UCSD-AML1 (cell line): ENCODE measurements around the gene RHOT2.

ENCODE experiments used
- DNase-seq: peaks from one replicate; lab custom pipeline; 2025; ENCODE audit not compliant: unreplicated experiment; lab: John Stamatoyannopoulos, UW

Gene RHOT2

DNA sequence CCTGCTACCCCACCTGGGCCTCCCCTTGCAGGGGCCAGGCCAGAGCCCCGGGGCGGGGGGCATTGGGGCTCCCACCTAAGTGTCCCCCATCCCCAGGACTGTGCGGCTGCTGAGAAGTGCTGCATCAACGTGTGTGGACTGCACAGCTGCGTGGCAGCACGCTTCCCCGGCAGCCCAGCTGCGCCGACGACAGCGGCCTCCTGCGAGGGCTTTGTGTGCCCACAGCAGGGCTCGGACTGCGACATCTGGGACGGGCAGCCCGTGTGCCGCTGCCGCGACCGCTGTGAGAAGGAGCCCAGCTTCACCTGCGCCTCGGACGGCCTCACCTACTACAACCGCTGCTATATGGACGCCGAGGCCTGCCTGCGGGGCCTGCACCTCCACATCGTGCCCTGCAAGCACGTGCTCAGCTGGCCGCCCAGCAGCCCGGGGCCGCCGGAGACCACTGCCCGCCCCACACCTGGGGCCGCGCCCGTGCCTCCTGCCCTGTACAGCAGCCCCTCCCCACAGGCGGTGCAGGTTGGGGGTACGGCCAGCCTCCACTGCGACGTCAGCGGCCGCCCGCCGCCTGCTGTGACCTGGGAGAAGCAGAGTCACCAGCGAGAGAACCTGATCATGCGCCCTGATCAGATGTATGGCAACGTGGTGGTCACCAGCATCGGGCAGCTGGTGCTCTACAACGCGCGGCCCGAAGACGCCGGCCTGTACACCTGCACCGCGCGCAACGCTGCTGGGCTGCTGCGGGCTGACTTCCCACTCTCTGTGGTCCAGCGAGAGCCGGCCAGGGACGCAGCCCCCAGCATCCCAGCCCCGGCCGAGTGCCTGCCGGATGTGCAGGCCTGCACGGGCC is 35.2 kb upstream of the RHOT2 start:
- no peak for DNase-seq

DNA sequence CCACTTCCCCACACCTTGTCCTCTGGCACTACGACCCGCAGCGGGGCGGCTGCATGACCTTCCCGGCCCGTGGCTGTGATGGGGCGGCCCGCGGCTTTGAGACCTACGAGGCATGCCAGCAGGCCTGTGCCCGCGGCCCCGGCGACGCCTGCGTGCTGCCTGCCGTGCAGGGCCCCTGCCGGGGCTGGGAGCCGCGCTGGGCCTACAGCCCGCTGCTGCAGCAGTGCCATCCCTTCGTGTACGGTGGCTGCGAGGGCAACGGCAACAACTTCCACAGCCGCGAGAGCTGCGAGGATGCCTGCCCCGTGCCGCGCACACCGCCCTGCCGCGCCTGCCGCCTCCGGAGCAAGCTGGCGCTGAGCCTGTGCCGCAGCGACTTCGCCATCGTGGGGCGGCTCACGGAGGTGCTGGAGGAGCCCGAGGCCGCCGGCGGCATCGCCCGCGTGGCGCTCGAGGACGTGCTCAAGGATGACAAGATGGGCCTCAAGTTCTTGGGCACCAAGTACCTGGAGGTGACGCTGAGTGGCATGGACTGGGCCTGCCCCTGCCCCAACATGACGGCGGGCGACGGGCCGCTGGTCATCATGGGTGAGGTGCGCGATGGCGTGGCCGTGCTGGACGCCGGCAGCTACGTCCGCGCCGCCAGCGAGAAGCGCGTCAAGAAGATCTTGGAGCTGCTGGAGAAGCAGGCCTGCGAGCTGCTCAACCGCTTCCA is 34.4 kb upstream of the RHOT2 start:
- DNase-seq, result no peak

DNA sequence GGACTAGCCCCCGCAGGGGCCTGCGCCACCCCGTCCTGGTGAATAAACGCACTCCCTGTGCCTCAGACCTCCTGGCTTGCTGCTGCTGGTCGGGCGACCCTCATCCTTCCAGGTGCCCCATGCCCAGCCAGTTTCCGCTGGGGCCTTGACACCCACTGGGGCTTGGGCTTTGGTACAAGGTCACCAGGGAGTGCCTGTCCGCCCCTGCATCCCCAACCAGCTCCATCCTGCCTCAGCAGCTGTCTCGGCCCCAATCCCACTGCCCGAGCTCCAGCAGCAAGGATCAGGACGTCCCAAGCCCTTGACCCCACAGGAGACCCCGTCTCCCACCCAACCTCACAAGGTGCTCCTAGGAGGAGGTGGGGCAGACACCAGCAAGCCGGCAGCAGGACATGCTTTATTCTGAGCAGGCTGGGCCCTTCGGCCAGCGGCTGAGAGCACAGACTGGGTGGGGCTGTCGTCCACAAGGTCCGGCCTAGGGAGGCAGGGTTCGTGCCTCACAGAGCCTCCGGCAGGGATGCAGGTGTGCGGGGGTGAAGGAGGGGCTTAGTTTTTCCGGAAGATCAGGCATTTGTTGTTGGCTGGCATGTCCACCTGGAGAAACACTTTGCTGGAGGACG is 33.8 kb upstream of the RHOT2 start:
- no peak for DNase-seq

DNA sequence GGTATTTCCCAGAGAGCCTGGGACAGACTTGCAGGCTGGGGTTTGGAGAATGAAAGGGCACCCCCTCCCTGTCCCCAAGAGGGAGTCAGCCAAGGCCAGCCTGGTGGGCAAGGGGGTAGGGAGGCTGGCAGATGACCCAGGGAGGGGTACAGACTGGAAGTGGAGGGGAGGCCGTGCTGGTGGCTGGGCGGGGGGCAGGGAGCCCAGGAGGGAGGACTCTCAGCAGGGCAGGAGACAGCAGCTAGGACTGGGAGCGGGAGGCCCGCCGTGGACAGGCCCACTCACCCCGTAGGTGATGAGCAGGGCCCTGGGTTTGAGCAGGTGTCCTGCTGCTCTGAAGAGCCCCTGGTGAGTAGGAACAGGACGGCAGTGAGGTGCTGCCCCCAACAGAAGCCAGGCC is 32.9 kb upstream of the RHOT2 start:
- DNase-seq, result no peak

DNA sequence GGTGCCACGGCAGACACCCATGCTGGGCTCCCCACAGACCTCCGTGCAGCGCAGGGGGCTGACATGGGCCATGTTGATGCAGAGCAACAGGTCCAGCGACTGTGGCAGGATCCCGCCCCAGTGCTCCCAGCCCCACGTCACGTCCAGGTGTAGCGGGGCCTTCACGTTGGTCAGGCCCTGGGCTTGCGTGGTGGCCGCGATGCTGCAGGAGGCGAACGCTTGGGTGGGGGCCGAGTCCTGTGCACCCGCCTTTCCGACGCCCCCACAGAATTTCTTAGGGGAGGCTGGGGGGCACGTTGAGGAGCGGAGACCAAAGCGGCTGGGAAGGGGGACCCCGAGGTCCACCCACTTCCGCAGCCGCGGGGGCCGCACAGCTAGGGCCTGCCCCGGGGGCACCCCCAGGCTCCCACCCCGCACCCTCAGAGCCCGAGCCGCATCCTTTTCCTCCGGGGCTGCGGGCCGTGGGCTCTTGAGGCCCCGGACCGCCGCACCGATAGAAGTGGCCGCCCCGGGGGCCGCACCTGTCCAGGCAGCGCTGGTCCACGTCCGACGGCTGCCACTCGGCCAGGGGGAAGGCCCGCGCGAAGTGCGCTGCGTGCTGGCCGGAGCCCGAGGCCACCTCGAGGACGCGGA is 32.2 kb upstream of the RHOT2 start:
- DNase-seq, result no peak

DNA sequence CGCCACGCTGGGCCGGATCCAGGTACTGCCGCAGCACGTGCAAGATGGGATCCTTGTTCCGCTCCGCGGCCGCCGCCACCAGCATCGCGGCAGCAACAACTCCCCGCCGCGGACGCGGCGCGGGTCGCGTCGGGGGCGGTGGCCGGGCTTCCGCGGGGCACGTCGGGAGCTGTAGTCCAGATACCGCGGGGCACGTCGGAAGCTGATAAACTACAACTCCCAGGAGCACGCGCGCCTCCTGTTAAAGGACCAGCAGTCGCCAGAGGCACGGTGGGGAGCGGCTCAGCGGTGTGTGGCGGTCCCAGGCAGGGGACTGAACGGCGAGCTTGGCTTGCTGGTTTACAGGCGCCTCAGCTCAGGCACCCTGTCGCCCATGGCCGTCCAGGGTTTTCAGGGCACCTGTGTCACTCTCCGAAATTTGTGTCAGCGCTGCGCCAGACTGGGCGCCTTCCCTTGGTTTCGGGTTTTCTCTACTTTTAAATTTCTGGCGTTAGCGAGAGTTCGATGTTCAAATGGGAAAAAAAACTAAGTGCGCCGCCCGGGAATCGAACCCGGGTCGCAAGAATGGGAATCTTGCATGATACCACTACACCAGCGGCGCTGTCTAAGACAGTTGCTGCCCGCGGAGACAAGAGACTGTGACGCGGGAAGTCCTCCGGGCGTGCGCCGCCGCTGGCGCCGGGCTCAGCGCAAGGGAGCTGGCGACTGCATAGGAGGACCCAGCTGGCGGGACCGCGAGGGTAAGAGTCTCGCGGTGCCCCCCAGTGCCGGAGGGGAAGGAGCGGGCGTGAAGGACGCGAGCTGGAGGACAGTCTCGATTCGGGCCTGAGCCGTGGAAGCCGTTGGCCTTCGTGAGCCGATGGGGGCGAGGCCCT is 31.5 kb upstream of the RHOT2 start, which contains the start of gene METTL26:
Gene METTL26, minus strand, starts transcription at position 100 of the 875 bp plus-strand sequence. Its CDS starts 15 bp downstream, at position 85.
- DNase-seq, result peak; percentile 94

DNA sequence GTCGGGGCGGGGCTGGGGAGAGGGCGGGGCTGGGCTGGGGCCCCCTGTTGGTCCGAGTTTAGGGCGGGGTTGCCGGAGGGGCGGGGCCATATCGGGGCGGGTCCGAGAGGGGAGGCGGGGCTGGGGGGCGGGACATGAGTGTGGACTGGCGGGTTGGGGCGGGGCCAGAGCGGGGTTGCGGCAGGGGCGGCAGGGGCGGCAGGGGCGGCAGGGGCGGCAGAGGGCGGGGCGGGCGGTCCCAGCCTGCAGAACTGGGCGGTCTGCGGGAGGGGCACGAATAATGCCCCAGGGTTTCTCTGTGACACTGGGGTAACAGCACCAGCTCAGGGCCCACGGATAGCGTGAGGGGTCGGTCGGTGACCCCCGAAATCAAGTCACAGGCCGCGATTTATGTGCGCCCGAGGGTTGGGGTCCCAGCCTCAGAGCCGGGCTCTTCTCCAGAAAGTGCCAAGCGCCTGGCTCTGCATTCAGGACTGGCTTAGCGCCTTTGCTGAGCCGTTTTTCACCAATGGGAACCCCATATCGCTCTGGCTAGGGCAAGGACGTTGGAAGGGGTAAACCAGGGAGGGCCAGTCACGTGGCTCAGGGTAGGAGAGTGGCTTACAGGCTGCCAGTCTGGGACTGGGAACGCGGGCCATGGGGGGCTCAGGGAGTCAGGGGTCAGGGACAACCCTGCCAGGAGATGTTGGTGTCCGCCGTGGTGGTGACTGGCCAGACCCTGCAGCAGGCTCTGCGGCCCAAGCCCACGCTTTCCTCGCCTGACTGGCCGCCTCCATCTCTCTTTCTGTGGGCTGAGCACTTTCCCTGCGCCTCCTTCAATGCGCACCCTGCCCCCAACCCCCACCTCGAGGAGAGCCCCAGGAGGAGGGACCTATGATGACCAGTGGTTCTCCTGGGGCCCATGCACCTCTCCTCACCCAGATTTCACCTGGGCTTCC is 30.6 kb upstream of the RHOT2 start:
- peak; percentile 94 for DNase-seq

DNA sequence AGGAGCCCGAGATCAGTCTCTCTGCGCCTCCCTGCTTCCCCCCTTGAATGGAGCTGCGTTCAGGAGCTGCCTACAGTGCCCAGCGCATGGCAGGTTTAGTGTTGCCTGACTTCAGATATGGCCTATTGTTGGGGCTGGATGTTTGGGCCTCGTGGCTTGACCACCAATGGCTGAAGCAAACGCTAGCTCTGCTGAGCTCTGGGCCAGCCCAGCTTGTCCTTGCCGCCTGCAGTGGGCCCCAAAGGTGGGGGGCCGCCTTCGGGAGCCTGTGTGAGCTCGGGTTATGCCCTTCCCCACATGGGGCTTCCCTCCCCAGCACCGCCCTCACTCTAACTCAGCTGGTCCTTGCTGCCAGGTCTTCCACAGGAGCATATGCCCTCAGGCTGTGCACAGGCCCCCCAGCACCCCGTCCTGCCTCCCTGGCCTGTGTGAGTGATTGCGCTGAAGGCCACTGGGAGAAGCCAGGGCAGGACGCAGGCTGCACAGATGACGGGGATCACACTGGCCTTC is 29.8 kb upstream of the RHOT2 start:
- no peak for DNase-seq

DNA sequence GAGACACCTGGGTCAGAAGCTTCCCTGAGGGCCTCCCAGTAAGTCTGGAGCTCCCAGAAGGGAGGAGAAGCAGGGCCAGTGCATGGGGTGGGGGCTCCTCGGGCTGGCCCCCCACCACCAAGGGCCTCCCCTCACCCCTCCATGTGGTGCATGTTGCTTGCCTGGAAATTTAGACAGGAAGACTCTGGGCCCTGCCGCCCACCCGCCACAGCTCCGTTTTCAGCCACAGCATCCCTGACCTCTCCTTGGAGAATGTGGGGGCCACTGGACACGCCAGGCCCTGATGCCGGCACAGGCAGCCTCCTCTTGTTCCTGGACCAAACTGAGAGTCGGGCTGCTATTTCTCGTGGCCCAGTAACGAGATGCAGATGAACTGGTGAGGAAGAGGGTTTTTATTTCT is 29.1 kb upstream of the RHOT2 start:
- no peak for DNase-seq

DNA sequence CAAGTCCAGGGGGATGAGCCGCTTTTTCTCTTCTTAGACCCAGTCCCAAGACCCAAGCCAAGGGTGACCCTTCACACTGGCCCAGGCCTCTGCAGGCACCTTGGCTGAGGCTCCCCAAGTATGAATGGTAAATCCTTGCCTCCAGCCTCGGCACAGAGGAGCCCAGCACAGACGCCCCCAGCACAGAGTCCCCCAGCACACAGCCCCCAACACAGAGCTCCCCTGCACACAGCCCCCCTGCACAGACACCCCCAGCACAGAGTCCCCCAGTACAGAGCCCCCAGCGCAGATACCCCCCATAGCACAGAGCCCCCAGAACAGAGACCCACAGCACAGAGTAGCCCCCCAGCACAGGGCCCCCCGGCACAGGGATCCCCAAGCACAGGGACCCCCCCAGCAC is 27.3 kb upstream of the RHOT2 start:
- no peak for DNase-seq

DNA sequence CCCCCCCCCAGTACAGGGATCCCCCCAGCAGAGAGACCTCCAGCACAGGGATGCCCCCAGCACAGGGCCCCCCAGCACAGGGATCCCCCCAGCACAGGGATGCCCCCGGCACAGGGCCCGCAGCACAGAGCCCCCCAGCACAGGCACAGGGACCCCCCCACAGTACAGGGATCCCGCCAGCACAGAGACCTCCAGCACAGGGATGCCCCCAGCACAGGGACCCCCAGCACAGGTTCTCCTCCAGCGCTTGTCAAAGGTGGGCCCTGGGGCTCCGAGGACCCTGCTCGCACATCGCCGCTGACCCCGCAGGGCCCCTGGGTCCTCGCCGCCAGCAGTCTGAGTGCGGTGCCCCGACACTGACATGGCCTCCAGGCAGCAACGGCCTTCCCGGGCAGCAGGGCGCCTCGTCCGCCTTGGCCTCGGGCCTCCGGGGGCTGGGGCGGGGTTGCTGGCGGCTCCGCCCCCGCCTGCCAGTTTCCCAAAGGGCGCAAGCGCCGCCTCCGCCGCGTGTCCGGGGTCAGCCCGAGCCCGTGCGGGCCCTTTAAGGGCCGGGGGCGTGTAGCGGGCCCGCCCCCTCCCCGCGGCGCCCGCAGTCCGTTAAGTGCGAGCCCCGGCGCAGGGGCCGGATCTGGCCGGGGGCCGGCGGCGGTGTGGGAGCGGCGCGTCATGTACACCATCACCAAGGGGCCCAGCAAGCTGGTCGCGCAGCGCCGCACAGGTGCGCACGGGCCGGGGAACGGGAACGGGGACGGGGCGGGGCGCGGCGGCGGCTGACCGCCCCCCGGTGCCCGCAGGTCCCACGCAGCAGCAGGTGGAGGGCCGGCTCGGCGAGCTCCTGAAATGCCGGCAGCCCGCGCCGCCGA is 26.4 kb upstream of the RHOT2 start, which contains the start of gene MCRIP2:
Gene MCRIP2, plus strand, starts transcription at position 503 of the 863 bp plus-strand sequence. Its CDS starts 164 bp downstream, at position 667.
- DNase-seq, result peak; percentile 91

DNA sequence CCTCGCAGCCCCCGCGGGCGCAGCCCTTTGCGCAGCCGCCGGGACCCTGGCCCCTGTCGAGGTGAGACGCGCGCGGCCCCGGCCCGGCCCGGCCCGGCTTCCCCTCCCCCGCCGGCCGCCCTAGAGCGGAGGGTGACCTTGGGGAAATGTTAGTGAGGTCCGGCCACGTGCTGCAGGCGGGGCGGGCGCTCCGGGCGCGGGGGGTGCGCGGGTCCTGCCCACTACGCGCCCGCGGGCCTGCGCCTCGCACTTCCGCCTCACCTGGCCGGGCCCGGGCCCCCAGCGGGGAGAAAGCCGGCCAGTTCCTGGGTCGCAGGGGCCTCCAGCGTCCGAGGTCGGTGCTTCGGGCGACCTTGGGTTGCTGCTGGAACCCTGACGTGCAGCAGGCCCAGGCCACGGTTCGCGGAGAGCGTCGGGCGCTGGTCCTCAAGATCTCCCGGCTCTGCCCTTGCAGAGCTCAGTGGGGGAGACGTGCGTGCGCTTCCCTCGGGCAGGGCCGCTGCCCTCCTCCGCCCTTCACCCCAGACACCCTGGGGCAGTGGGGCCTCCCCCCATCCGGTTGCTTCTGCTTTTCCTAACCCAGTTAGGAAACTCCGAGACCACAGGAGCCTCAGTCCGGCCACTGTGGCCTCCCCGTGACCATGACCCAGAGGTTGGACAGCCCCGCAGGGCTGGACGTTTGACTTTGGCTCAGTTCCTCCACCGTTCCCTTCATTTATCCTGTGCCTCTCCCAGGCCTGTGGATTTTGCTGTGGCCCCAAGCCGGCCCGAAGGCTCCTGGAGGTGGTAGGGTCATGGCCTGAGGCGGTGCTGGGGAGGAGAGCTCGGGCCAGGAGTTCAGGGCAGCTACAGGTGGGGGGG is 25.5 kb upstream of the RHOT2 start:
- DNase-seq, result peak; percentile 45

DNA sequence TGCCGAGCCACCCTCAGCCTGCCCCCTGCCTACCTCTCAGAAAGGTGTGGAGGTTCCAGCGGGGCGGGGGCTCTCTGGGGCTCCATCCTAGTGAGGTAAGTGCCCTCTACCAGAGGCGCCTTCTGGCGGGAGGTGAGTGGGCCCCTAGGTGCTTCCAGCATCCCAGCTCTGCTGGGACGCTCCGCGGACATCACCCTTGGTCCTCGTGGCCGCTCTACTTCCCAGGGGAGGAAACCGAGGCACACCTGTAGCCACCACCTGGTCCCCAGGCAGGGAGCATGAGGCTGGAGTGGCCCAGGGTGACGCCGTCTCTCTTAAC is 24.9 kb upstream of the RHOT2 start:
- no peak for DNase-seq

DNA sequence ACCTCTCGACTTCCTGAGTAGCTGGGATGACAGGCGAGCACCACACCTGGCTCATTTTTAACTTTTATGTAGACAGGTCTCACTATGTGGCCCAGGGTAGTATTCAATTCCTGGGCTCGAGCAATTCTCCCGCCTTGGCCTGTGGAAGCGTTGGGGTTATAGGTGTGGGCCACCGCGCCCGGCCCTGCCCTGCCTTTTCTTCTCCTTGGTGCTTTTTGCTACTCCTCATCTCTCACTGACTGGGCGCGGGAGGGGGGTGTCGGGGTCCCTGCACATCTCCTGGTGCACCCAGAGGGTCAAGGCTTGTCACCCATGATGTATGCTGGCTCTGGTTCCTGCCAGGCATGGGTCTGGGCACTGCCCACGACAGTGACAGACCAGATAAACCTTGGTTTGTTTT is 23.4 kb upstream of the RHOT2 start:
- DNase-seq, result no peak

DNA sequence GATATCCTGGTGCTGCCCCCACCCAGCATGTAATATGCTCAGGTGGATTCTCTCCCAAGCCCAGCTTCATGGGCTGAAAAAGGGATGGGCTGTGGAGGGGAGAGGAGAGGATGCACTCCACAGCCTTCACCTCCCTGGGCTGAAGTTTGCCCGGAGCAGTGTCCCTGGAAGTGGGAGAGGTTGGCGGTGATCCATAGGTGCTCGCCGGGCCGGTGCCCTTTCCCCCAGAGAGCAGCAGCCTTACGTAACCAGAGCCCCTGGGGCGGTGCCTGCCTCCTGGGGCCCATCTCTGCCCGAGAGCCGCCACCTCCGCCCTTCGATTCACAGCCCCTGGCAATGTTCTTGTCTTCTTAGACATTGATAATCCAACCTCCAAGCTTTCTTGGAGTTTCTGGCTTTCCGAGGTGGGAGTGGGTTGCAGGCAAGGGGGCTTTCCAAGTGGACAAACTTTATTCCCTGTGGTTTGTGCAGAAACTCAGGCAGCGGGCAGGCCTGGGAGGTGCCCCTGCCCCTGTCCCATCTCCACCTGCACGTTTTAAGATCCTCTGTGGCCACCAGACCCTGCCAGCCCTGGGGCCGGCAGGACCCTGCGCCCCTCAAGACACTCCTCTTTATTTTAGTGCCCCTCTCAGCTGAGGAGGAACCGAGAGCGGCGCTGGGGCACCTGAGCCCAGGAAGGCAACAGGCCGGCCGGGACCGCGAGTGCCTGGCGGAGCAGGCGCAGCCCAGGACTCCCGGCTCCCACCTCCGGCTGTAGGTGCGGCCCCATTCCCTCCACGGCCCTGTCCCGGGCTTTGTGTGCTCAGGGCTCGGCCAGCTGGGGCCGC is 21.9 kb upstream of the RHOT2 start:
- no peak for DNase-seq

DNA sequence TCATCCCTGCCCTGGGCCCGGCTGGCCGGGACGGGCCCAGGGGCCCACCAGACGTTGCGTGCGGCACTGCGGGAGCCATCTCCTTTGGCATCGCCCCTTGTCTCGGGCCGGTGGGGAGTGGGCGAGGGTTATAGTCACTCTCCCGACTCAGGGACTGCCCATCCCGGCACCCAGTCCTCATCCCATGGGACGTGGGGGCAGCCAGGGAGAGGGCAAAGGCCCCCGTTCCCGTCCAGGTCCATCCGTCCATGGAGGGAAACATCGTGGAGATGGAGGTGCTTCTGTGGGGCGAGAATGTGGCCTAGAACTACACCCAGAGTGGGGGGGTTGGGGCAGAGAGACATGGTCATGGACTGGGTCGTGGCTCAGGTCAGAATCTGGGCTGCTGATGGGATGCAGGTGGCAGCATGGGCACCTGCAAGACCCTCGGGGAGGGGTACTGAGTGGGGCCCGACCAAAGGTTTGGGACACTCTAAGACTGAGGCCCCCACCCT is 21.2 kb upstream of the RHOT2 start:
- DNase-seq, result no peak
